Stimulated activated CD8-positive, alpha-beta memory T cell treated with anti-CD3 and anti-CD28 coated beads, Interleukin-4, amount 100 ng/mL, for 1 hour (primary cell): Measurements from ENCODE around the gene EVC.

Experiments used
- DNase-seq, 2 donors: peaks; one replicate each; pipeline ENCODE4 v3.0.0-alpha.2; 2020; ENCODE audit warnings: low read depth in 2 of 2, low spot score in 1 of 2

The EVC gene

GRCh38 chr4:5755161-5755560 lies 44.2 kb downstream of the EVC start:
- DNase-seq = no peak

- no peak for DNase-seq
These were observed 44.7 kb downstream of the EVC start for GRCh38 chr4:5755679-5756078.

- DNase-seq = no peak
These were observed 45.3 kb downstream of the EVC start for GRCh38 chr4:5756271-5756670.

GRCh38 chr4:5757091-5757490 lies 46.1 kb downstream of the EVC start:
- DNase-seq = no peak

- DNase-seq = no peak
These were observed 46.5 kb downstream of the EVC start for GRCh38 chr4:5757536-5757935.

GRCh38 chr4:5757954-5758353 lies 47.0 kb downstream of the EVC start:
- no peak for DNase-seq

- no peak for DNase-seq
These were observed 47.7 kb downstream of the EVC start for GRCh38 chr4:5758741-5759140.

- DNase-seq = no peak
These were observed 48.5 kb downstream of the EVC start for GRCh38 chr4:5759236-5760075.

- DNase-seq = no peak
These were observed 49.2 kb downstream of the EVC start for GRCh38 chr4:5760246-5760645.

- no peak for DNase-seq
These were observed 50.0 kb downstream of the EVC start for GRCh38 chr4:5760936-5761480.

GRCh38 chr4:5770051-5770450 lies 59.0 kb downstream of the EVC start:
- DNase-seq = no peak

- no peak for DNase-seq
These were observed 61.7 kb downstream of the EVC start for GRCh38 chr4:5772528-5773270.

- DNase-seq = no peak
These were observed 62.2 kb downstream of the EVC start for GRCh38 chr4:5773271-5773555.

- no peak for DNase-seq
These were observed 63.5 kb downstream of the EVC start for GRCh38 chr4:5774416-5775036.

- no peak for DNase-seq
These were observed 65.5 kb downstream of the EVC start for GRCh38 chr4:5776510-5776909.

- no peak for DNase-seq
These were observed 70.0 kb downstream of the EVC start for GRCh38 chr4:5780831-5781480.

- DNase-seq = no peak
These were observed 70.7 kb downstream of the EVC start for GRCh38 chr4:5781691-5782090.

- no peak for DNase-seq
These were observed 72.0 kb downstream of the EVC start for GRCh38 chr4:5782829-5783476.

GRCh38 chr4:5783486-5783885 lies 72.5 kb downstream of the EVC start:
- DNase-seq = no peak

GRCh38 chr4:5784021-5784420 lies 73.0 kb downstream of the EVC start:
- no peak for DNase-seq
